Peyer's patch (tissue), 4 donors: Measurements from ENCODE around the gene DACT2.

Experiments
- CTCF ChIP-seq, 6 experiments: fragments of 450-650 bp in 4 of 6; fragments of 200-600 bp in 2 of 6; sonication (generic) in 1 of 6; IDR thresholded peaks; one replicate each; pipeline ENCODE4 v1.5.1; 2017 to 2019; ENCODE audit warnings: antibody characterized with exemption in 6 of 6, mild to moderate bottlenecking in 3 of 6, moderate library complexity in 1 of 6
- POLR2A ChIP-seq, 2 donors: fragments of 450-650 bp; IDR thresholded peaks; one replicate each; pipeline ENCODE4 v1.5.1; 2017; ENCODE audit warnings: antibody characterized with exemption in 2 of 2, mild to moderate bottlenecking in 2 of 2, moderate library complexity in 2 of 2

- TF ChIP-seq CTCF (IDR thresholded peaks at IDR 0.05), result no peak
- no peak for TF ChIP-seq POLR2A (IDR thresholded peaks at IDR 0.05)
Measured at GRCh38 chr6:168320634-168321033, 1.1 kb upstream of the DACT2 start.
